K562 (cell line): Measurements from ENCODE around the gene DIAPH3. TPM values are rescaled to one million over a fixed set of nuclear protein-coding genes. Genes with fewer than 3 reads are reported as not detected.

Source experiments
- ATAC-seq: fragments of 200-7000 bp; cut with Tn5 transposase; 3 replicates; pipeline ENCODE4 v1.9.1; 2020; ENCODE audit warnings: moderate library complexity
- BruUV-seq: library from RNA; stranded (reverse); fragments of 400-500 nt; replicated peaks from 2 replicates; lab custom pipeline; 2021; lab: Mats Ljungman, UMichigan
- CTCF ChIA-PET: fragments of 300-600 bp; formaldehyde crosslinking; extraction: SDS; loops from one replicate; lab custom pipeline; 2021; ENCODE audit warnings: low intra/inter-chr PET ratio; lab: Yijun Ruan, JAX
- POLR2A ChIA-PET: fragments of 300-600, 350-650 bp; sonication (Branson Sonifier 250); formaldehyde crosslinking; extraction: SDS; loops from one replicate; lab custom pipeline; 2021; ENCODE audit warnings: antibody characterized with exemption, inconsistent platforms; lab: Yijun Ruan, JAX
- DNase-seq, 4 experiments: peaks; one replicate each; pipeline versions ENCODE4 v3.0.0 to v3.0.0-alpha.2; 2011 to 2018; ENCODE audit warnings: low spot score in 3 of 4, mixed read lengths in 3 of 4; ENCODE audit errors: extremely low read depth in 1 of 4
- FAIRE-seq: peaks from 2 replicates; lab custom pipeline; 2011; peaks lifted over from hg19 to GRCh38; lab: Jason Lieb, UNC
- H2AFZ ChIP-seq: 2 replicates; pipeline ENCODE4 v1.6.0; 2011; ENCODE audit warnings: low read depth, low read length, control low read depth, inconsistent platforms
- H3K27ac ChIP-seq: fragments of 200-600 bp; 3 replicates; pipeline ENCODE4 v1.8.0; 2011; ENCODE audit warnings: low read depth, mild to moderate bottlenecking, control low read depth, inconsistent platforms, low read length, moderate library complexity, mixed read lengths; ENCODE audit errors: extremely low read depth
- H3K27me3 ChIP-seq, 2 experiments: fragments of 300-600 bp in 1 of 2; 2 replicates in 1 of 2; 3 replicates in 1 of 2; pipeline versions ENCODE4 v1.6.0 to v1.8.0; 2011; ENCODE audit warnings: inconsistent platforms in 2 of 2, low read length in 2 of 2, mild to moderate bottlenecking in 1 of 2, mixed read lengths in 1 of 2, moderate library complexity in 1 of 2; ENCODE audit not compliant: control insufficient read depth in 2 of 2, insufficient read depth in 2 of 2
- H3K36me3 ChIP-seq: fragments of 300-600 bp; 3 replicates; pipeline ENCODE4 v1.8.0; 2011; ENCODE audit warnings: mild to moderate bottlenecking, low read length, inconsistent platforms; ENCODE audit not compliant: control insufficient read depth, insufficient read depth
- H3K4me1 ChIP-seq, 2 experiments: fragments of 200-600 bp in 1 of 2; replicated peaks in 1 of 2; 2 replicates in 1 of 2; 3 replicates in 1 of 2; pipeline versions ENCODE4 v1.5.1 to v1.8.0; 2011; ENCODE audit warnings: inconsistent platforms in 2 of 2, low read length in 2 of 2, mild to moderate bottlenecking in 1 of 2, mixed read lengths in 1 of 2, moderate library complexity in 1 of 2; ENCODE audit not compliant: control insufficient read depth in 2 of 2, insufficient read depth in 2 of 2
- H3K4me2 ChIP-seq: 2 replicates; pipeline ENCODE4 v1.6.1; 2011; ENCODE audit warnings: low read length, control low read depth, inconsistent platforms, mixed read lengths; ENCODE audit not compliant: insufficient read depth
- H3K4me3 ChIP-seq: fragments of 200-600 bp; sonication (generic), shearing (Covaris generic); 2 replicates; pipeline ENCODE4 v1.5.1; 2016; ENCODE audit warnings: control low read depth, inconsistent platforms
- H3K79me2 ChIP-seq: fragments of 200-600 bp; 3 replicates; pipeline ENCODE4 v1.8.0; 2011; ENCODE audit warnings: low read length, inconsistent platforms; ENCODE audit not compliant: control insufficient read depth, insufficient read depth
- H3K9ac ChIP-seq, 2 experiments: 2 replicates each; pipeline versions ENCODE4 v1.6.0 to v1.6.1; 2011; ENCODE audit warnings: low read depth in 2 of 2, low read length in 2 of 2, control low read depth in 1 of 2, inconsistent platforms in 1 of 2, mild to moderate bottlenecking in 1 of 2, mixed read lengths in 1 of 2; ENCODE audit not compliant: insufficient read depth in 1 of 2
- H3K9me1 ChIP-seq: one replicate; pipeline ENCODE4 v1.6.0; 2011; ENCODE audit warnings: inconsistent platforms, mild to moderate bottlenecking, low read length, moderate library complexity; ENCODE audit not compliant: control insufficient read depth, insufficient read depth
- H3K9me3 ChIP-seq: replicated peaks from 2 replicates; pipeline ENCODE4 v1.5.1; 2011; ENCODE audit warnings: low read depth, low read length, inconsistent platforms; ENCODE audit not compliant: control insufficient read depth, insufficient read depth
- H4K20me1 ChIP-seq: replicated peaks from 2 replicates; pipeline ENCODE4 v1.6.1; 2011; ENCODE audit warnings: low read length, inconsistent platforms, mixed read lengths; ENCODE audit not compliant: control insufficient read depth, insufficient read depth
- CREM ChIP-seq: IDR thresholded peaks from 2 replicates; pipeline ENCODE4 v1.6.1; 2014; ENCODE audit warnings: antibody characterized with exemption, low read depth
- E2F1 ChIP-seq: sonication (generic); formaldehyde crosslinking; IDR thresholded peaks from 2 replicates; pipeline ENCODE4 v1.8.1; 2023; ENCODE audit warnings: mild to moderate bottlenecking, missing genetic modification reagents, moderate library complexity
- FOXM1 ChIP-seq, 2 experiments: fragments of 450-650 bp in 1 of 2; sonication (generic) in 1 of 2; formaldehyde crosslinking in 1 of 2; IDR thresholded peaks; 2 replicates each; pipeline versions ENCODE4 v1.6.1 to v1.9.0; 2017 to 2022; ENCODE audit warnings: low read depth in 2 of 2, mild to moderate bottlenecking in 2 of 2, missing genetic modification reagents in 1 of 2, moderate library complexity in 1 of 2
- HMGN3 ChIP-seq: IDR thresholded peaks from 2 replicates; pipeline ENCODE4 v1.6.1; 2011; ENCODE audit warnings: borderline replicate concordance, low read depth, mild to moderate bottlenecking, mixed read lengths, low read length; ENCODE audit not compliant: insufficient read length; ENCODE audit errors: extremely low read depth
- MED1 ChIP-seq: sonication (generic); formaldehyde crosslinking; IDR thresholded peaks from 2 replicates; pipeline ENCODE4 v1.8.1; 2023; ENCODE audit warnings: missing genetic modification reagents, borderline replicate concordance
- NUFIP1 ChIP-seq: fragments of 450-650 bp; IDR thresholded peaks from 2 replicates; pipeline ENCODE4 v1.6.1; 2018; ENCODE audit not compliant: partially characterized antibody
- PCBP2 ChIP-seq: fragments of 200-400 bp; formaldehyde crosslinking; IDR thresholded peaks from 2 replicates; pipeline ENCODE4 v1.6.1; 2018; ENCODE audit warnings: low read length, low read depth, mild to moderate bottlenecking, moderate library complexity; ENCODE audit not compliant: poor library complexity, severe bottlenecking
- PHB2 ChIP-seq: fragments of 450-650 bp; IDR thresholded peaks from 2 replicates; pipeline ENCODE4 v1.6.1; 2017; ENCODE audit warnings: low read depth
- RAD21 ChIP-seq, 2 experiments: fragments of 250-450 bp in 1 of 2; fragments of 450-650 bp in 1 of 2; sonication (Bioruptor Pico) in 1 of 2; formaldehyde crosslinking in 1 of 2; IDR thresholded peaks in 1 of 2; conservative IDR thresholded peaks in 1 of 2; 2 replicates each; pipeline versions ENCODE4 v1.4.0 to v1.8.0; 2020 to 2022; ENCODE audit warnings: mild to moderate bottlenecking in 2 of 2, moderate library complexity in 1 of 2
- SAP30 ChIP-seq: fragments of 200-600 bp; sonication (generic); IDR thresholded peaks from 2 replicates; pipeline ENCODE4 v1.6.1; 2012; ENCODE audit warnings: borderline replicate concordance, low read depth, mild to moderate bottlenecking, moderate library complexity, low read length, control low read depth, inconsistent platforms; ENCODE audit not compliant: insufficient read depth, poor library complexity, severe bottlenecking
- U2AF1 ChIP-seq: fragments of 200-400 bp; formaldehyde crosslinking; optimal IDR thresholded peaks from 2 replicates; pipeline ENCODE3; 2017; ENCODE audit warnings: mild to moderate bottlenecking, low read depth, low read length, moderate library complexity
- ZBTB1 ChIP-seq: sonication (generic); formaldehyde crosslinking; IDR thresholded peaks from 2 replicates; pipeline ENCODE4 v1.8.1; 2023; ENCODE audit warnings: missing genetic modification reagents, low read depth, mild to moderate bottlenecking, borderline replicate concordance
- ZNF224 ChIP-seq: sonication (generic); formaldehyde crosslinking; IDR thresholded peaks from 2 replicates; pipeline ENCODE4 v1.8.0; 2022; ENCODE audit warnings: mild to moderate bottlenecking, missing genetic modification reagents
- ZNF282 ChIP-seq: sonication (generic); formaldehyde crosslinking; IDR thresholded peaks from 2 replicates; pipeline ENCODE4 v1.8.1; 2023; ENCODE audit warnings: missing genetic modification reagents
- ZNF830 ChIP-seq: fragments of 250-450 bp; sonication (Bioruptor Pico); IDR thresholded peaks from 2 replicates; pipeline ENCODE4 v1.5.0; 2021; ENCODE audit warnings: mild to moderate bottlenecking
- WGBS: fragments of 100-300 bp; shearing (Covaris generic); methylation state at CpG from one replicate; pipeline ENCODE4 v1.1.6; 2016; ENCODE audit warnings: low coverage, mixed read lengths; ENCODE audit not compliant: insufficient coverage; ENCODE audit errors: missing lambda C conversion rate; 5-methylcytosine and 5-hydroxymethylcytosine counted together
- in situ Hi-C: fragments of 300-500 bp; cut with MboI; formaldehyde crosslinking; loops from 4 replicates; pipeline ENCODE4 v1.15.0; 2018; ENCODE audit warnings: inconsistent platforms, mixed read lengths
- intact Hi-C: fragments of 100-400 bp; cut with micrococcal nuclease; formaldehyde crosslinking; loops from 2 replicates; pipeline ENCODE4 v1.14.2; 2022
- polyA plus RNA-seq, 8 experiments: library from polyadenylated mRNA; depleted of rRNA in 4 of 8; stranded (reverse) in 5 of 8; unstranded in 3 of 8; fragments of >200 nt; fragmentation: Nextera tagmentation in 2 of 8; fragmentation: Illumina TruSeq in 1 of 8; extraction: Ambion mirVana in 2 of 8; extraction: Trizol in 1 of 8; gene quantifications; 2 replicates each; pipeline versions ENCODE4 v1.2.1 to v1.2.3, GENCODE V29; 2011 to 2014; ENCODE audit warnings: inconsistent platforms in 1 of 8, missing spikeins in 1 of 8
- total RNA-seq, 7 experiments: library from RNA; depleted of rRNA in 6 of 7; stranded (reverse); fragments of >200 nt in 6 of 7; fragmentation: Illumina TruSeq in 2 of 7; extraction: Trizol in 2 of 7; gene quantifications; 2 replicates each; pipeline versions ENCODE4 v1.2.1 to v1.2.3, GENCODE V29; 2011 to 2021; ENCODE audit warnings: low replicate concordance in 1 of 7

The DIAPH3 gene
- total and polyA plus RNA-seq, 9 of the 15 experiments (the other 6 are each of a cell fraction or from before 2014, with no cell fraction given), result 9.0 to 18.7 (median 14.7) TPM

GRCh38 chr13:59660582-59660981 is 503.1 kb downstream of the DIAPH3 start:
- H3K79me2 ChIP-seq, result no peaks in the 10 kb centered on the region
- WGBS, result 14% methylated on average over 5 of the region's 5 CpGs
- H3K36me3 ChIP-seq, result no peaks in the 10 kb centered on the region
- POLR2A ChIA-PET, result no interaction called here
- no peak for TF ChIP-seq FOXM1 (IDR thresholded peaks at IDR 0.05; ENCODE audit: low read depth)
- TF ChIP-seq FOXM1 (CRISPR knock-in tag; IDR thresholded peaks at IDR 0.05; ENCODE audit: low read depth), result no peak
- no peak for TF ChIP-seq PCBP2
- TF ChIP-seq U2AF1, result no peak
- BruUV-seq, result no TSS peak
- in situ Hi-C loops, result no loop called here
- H3K27me3 ChIP-seq, result peaks cover 2 to 21% of the 10 kb centered on the region in 2 experiments; a peak in 3 of 5 replicates
- H3K9me3 ChIP-seq, result no peaks in the 10 kb centered on the region
- no peak overlapping the region for H3K4me2 ChIP-seq
- intact Hi-C loops, result no loop called here
- CTCF ChIA-PET, result no interaction called here
- H2AFZ ChIP-seq, result no peak overlapping the region
- ATAC-seq, result no peak
- no peaks in the 10 kb centered on the region for H3K9me1 ChIP-seq
- DNase-seq, result no peak
- H3K27ac ChIP-seq, result no peak overlapping the region
- H4K20me1 ChIP-seq, result no peaks in the 10 kb centered on the region
- FAIRE-seq, result no peak
- no peak overlapping the region for H3K9ac ChIP-seq
- H3K4me1 ChIP-seq, result no peaks in the 10 kb centered on the region
- H3K4me3 ChIP-seq, result no peak overlapping the region

DNA sequence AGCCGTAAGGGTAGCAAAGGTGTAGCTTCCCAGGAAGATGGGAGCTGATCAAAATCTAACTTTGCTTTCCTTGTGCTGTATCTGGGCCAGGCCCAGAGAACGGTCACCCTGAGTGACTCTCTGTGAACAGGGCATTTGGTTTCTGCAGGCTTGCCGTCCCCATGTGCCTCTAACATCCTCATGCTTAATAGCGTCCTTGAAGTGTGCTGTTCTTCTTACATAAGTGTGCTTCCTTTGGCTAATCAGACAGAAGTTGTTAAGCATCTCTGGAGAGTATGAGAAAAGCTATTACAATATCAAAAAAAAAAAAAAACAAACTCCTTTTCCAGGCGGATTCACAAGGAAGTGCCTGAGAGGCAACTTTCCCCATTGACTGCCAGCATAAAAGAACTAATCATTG is 503.7 kb downstream of the DIAPH3 start:
- no peaks in the 10 kb centered on the region for H3K9me3 ChIP-seq
- H3K9ac ChIP-seq, result no peak overlapping the region
- in situ Hi-C loops (no loop called here), intact Hi-C loops (no loop called here)
- WGBS, result 12% methylated on average over 5 of the region's 5 CpGs
- no peak overlapping the region for H3K4me3 ChIP-seq
- no peaks in the 10 kb centered on the region for H3K36me3 ChIP-seq
- no TSS peak for BruUV-seq
- TF ChIP-seq ZNF830 (CRISPR knock-in tag) (no peak), PHB2 (no peak), CREM (no peak), RAD21 (CRISPR knock-in tag; conservative IDR thresholded peaks at IDR 0.05 in 1 of 2, IDR thresholded peaks at IDR 0.05 in 1 of 2) (no peak), ZBTB1 (no peak), NUFIP1 (no peak), MED1 (CRISPR knock-in tag) (no peak), HMGN3 (no peak), SAP30 (no peak), ZNF224 (no peak), E2F1 (CRISPR knock-in tag) (no peak), ZNF282 (CRISPR knock-in tag) (no peak)
- peaks cover 2 to 21% of the 10 kb centered on the region in 2 experiments; a peak in 3 of 5 replicates for H3K27me3 ChIP-seq
- ATAC-seq (no peak), DNase-seq (no peak), FAIRE-seq (no peak)
- H3K4me2 ChIP-seq, result no peak overlapping the region
- ChIA-PET POLR2A (no interaction called here), CTCF (no interaction called here)
- no peak overlapping the region for H3K27ac ChIP-seq
- H2AFZ ChIP-seq, result no peak overlapping the region
- no peaks in the 10 kb centered on the region for H4K20me1 ChIP-seq
- H3K9me1 ChIP-seq, result no peaks in the 10 kb centered on the region
- no peaks in the 10 kb centered on the region for H3K4me1 ChIP-seq
- H3K79me2 ChIP-seq, result no peaks in the 10 kb centered on the region
